Mucosa of descending colon (tissue), 3 donors: Measurements from ENCODE around the gene LRBA. TPM values are rescaled to one million over a fixed set of nuclear protein-coding genes. Genes with fewer than 3 reads are reported as not detected.
"Not testable (repeated sequence)": the region's sequence is repeated elsewhere in the genome, so short reads cannot be mapped to it uniquely, and the experiment has no call there.

Experiments
- ATAC-seq: fragments of 200-7000 bp; cut with Tn5 transposase; one replicate; pipeline ENCODE4 v1.9.1; 2020; ENCODE audit warnings: mild to moderate bottlenecking, moderate library complexity
- DNase-seq, 3 donors: peaks; one replicate each; pipeline ENCODE4 v3.0.0-alpha.2; 2020
- H3K36me3 ChIP-seq: fragments of 200-600 bp; one replicate; pipeline ENCODE4 v1.8.0; 2021; ENCODE audit warnings: low read depth, mild to moderate bottlenecking
- H3K4me1 ChIP-seq: fragments of 200-600 bp; one replicate; pipeline ENCODE4 v1.8.0; 2021; ENCODE audit warnings: low read depth, mild to moderate bottlenecking
- H3K4me3 ChIP-seq: fragments of 200-600 bp; one replicate; pipeline ENCODE4 v1.8.0; 2021; ENCODE audit warnings: mild to moderate bottlenecking
- H3K9me3 ChIP-seq: fragments of 200-600 bp; one replicate; pipeline ENCODE4 v1.8.0; 2021; ENCODE audit warnings: mild to moderate bottlenecking
- CTCF ChIP-seq: fragments of 200-600 bp; IDR thresholded peaks from one replicate; pipeline ENCODE4 v1.8.0; 2022; ENCODE audit warnings: antibody characterized with exemption, mild to moderate bottlenecking
- intact Hi-C, 2 donors: fragments of 100-400 bp; cut with DNase I in 1 of 2; cut with micrococcal nuclease in 1 of 2; formaldehyde crosslinking; loops; one replicate each; pipeline versions ENCODE4 v1.11.0 to v1.11.1; 2022; cut with DNase I, micrococcal nuclease
- total RNA-seq, 3 donors: library from RNA; stranded (reverse); fragmentation: NEBNext Ultra II Directional in 2 of 3; extraction: Animal tissue kit (Norgen Biotek cat#: 25700) in 2 of 3; gene quantifications; one replicate each; pipeline versions ENCODE4 v1.2.1 to v1.2.4, GENCODE V29; 2021 to 2023
- donor health status: DM: no; HTN: no; CAD: no; lungs with moderate emphysema.
- donor health status: DM: no; HTN: no; CAD: no.
- donor health status: DM: no; HTN: yes; CAD: no.

Gene LRBA
- total RNA-seq, 3 donors from 2014 or later, result 69.8 to 98.4 (median 76.2) TPM

GRCh38 chr4:150562250-150562649, 452.8 kb downstream of the LRBA start:
- no peak for TF ChIP-seq CTCF
- Histone ChIP-seq H3K4me1 (no peaks in the 10 kb centered on the region), H3K4me3 (no peak overlapping the region), H3K36me3 (no peaks in the 10 kb centered on the region), H3K9me3 (no peaks in the 10 kb centered on the region)
- intact Hi-C loops, result no loop called here
- DNase-seq (no peak), ATAC-seq (no peak)

- Histone ChIP-seq H3K36me3 (no peaks in the 10 kb centered on the region), H3K9me3 (no peaks in the 10 kb centered on the region), H3K4me1 (no peaks in the 10 kb centered on the region), H3K4me3 (no peak overlapping the region)
- no peak for TF ChIP-seq CTCF
- no peak for ATAC-seq
- intact Hi-C loops, result no loop called here
- no peak for DNase-seq
These were observed 453.8 kb downstream of the LRBA start for GRCh38 chr4:150561143-150561737.

GRCh38 chr4:150557811-150558210, 457.3 kb downstream of the LRBA start:
- H3K4me1 ChIP-seq, ATAC-seq, H3K4me3 ChIP-seq, H3K9me3 ChIP-seq, intact Hi-C loops, DNase-seq, H3K36me3 ChIP-seq: not testable (repeated sequence)

- intact Hi-C loops, result no loop called here
- H3K4me1 ChIP-seq, result no peaks in the 10 kb centered on the region
- no peaks in the 10 kb centered on the region for H3K9me3 ChIP-seq
- ATAC-seq, result no peak
- no peak for TF ChIP-seq CTCF
- H3K36me3 ChIP-seq, result no peaks in the 10 kb centered on the region
- DNase-seq, result no peak
- no peak overlapping the region for H3K4me3 ChIP-seq
These were observed 467.8 kb downstream of the LRBA start for GRCh38 chr4:150547154-150547838.

GRCh38 chr4:150546286-150546685, 468.8 kb downstream of the LRBA start:
- no peak for TF ChIP-seq CTCF
- intact Hi-C loops, result no loop called here
- ATAC-seq, result no peak
- H3K4me1 ChIP-seq, result no peaks in the 10 kb centered on the region
- H3K36me3 ChIP-seq, result no peaks in the 10 kb centered on the region
- no peaks in the 10 kb centered on the region for H3K9me3 ChIP-seq
- no peak overlapping the region for H3K4me3 ChIP-seq
- no peak for DNase-seq

GRCh38 chr4:150543042-150543441, 472.0 kb downstream of the LRBA start:
- Histone ChIP-seq H3K36me3 (no peaks in the 10 kb centered on the region), H3K4me3 (no peak overlapping the region), H3K4me1 (no peaks in the 10 kb centered on the region), H3K9me3 (no peaks in the 10 kb centered on the region)
- ATAC-seq (no peak), DNase-seq (no peak)
- TF ChIP-seq CTCF, result no peak
- intact Hi-C loops, result no loop called here
